Smooth muscle cell of the coronary artery (primary cell): ENCODE measurements around the gene KRTAP4-12. TPM values are rescaled to one million over a fixed set of nuclear protein-coding genes. Genes with fewer than 3 reads are reported as not detected.

Source experiments
- total RNA-seq: library from RNA; depleted of rRNA; stranded (reverse); fragments of >200 nt; gene quantifications from 2 replicates; pipeline ENCODE4 v1.2.3, GENCODE V29; 2014; ENCODE audit warnings: low replicate concordance

The KRTAP4-12 gene
- total RNA-seq: not detected in 2 replicates

DNA sequence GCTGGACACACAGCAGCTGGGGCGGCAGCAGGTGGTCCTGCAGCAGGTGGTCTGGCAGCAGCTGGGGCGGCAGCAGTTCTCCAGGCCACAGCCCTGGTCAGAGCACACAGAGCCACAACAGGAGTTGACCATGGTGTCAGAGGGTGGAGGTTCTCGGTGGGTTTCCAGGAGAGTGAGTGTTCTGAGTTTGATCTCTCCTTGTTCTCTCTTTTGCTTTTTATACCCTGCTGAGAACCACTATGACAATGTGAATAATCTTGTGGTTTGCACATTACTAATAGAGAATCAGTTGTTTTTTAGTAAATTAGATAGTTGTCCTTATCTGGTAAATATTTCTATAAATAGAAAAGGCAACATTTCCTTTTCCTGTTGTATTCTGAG lies at the start of gene KRTAP4-12:
TSS of gene KRTAP4-12 (minus strand) at position 192 of the 381 bp plus-strand sequence. CDS start at position 132, 60 bp downstream.

DNA sequence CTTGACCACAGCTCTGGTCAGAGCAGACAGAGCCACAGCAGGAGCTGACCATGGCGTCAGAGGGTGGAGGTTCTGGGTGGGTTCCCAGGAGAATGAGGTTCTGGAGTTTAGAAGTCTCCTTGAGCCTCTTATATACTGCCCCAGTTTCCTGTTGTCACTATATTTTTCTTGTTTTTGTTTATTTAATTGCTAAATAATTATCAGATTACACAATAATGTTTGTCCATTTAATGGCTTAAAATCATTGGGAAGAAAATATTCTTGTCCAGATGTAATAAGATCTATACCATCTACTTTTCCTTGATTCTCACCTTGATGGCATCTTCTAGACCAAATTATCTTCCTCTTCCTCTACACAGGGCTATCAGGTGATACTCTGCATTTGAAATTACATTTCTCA lies 44.1 kb upstream of the KRTAP4-12 start, which contains the start of gene KRTAP4-3:
TSS of gene KRTAP4-3 (minus strand) at position 101 of the 400 bp plus-strand sequence. CDS start at position 52, 49 bp downstream.

DNA sequence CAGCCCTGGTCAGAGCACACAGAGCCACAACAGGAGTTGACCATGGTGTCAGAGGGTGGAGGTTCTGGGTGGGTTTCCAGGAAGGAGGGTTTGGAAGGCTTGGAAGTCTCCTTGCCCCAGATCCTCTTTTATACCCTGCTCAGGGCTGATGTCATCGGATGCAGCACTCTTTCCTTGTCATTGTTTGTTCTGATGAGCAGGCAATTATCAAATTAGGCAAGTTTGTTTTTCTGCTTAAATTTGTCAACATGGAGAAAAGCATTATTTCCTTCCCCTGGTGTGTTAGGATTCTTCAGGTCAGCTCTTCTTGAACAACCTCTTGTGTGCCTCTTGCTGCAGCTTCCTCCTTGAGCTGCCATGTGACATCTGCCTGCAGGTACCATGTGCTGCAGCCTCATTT lies 36.7 kb upstream of the KRTAP4-12 start, which contains the start of gene KRTAP4-4:
TSS of gene KRTAP4-4 (minus strand) at position 101 of the 400 bp plus-strand sequence. CDS start at position 44, 57 bp downstream.

DNA sequence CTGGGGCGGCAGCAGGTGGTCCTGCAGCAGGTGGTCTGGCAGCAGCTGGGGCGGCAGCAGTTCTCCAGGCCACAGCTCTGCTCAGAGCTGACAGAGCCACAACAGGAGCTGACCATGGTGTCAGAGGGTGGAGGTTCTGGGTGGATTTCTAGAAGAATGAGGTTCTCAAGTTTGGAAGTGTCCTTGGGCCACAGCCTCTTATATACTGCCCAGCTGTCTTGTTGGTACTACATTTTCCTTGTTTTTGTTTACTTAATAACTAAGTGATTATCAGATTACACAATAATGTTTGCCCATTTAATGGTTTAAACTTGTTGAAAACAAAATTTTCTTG lies 25.6 kb upstream of the KRTAP4-12 start, which contains the start of gene KRTAP4-5:
TSS of gene KRTAP4-5 (minus strand) at position 174 of the 334 bp plus-strand sequence. CDS start at position 116, 58 bp downstream.

DNA sequence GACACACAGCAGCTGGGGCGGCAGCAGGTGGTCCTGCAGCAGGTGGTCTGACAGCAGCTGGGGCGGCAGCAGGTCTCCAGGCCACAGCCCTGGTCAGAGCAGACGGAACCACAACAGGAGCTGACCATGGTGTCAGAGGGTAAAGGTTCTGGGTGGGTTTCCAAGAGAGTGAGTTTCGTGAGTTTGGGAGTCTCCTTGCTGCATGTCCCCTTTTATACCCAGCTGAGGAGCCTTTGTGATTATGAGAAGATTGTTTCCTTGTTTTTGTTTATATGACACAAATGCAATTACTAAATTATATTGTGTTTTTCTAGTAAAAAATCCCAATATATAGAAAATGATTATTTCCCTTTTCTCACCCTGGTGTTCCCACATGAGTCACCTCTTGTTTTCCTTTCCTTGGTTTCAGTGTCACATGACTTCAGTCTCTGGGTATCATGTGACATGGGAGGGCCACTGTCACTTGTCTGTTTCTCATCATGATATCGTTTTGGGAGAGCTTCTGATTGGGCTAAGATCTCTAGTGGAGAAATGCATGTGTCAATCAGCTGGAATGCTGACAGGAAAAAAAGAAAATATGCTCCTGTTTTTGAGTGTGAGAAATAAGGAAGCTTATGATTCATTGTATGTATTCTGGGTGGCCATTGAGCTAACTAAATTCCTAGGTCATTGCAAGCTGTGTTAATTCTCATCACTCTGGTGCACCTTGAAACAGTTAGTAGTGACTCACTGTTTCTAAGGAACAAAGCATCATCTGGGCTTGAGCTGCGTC lies 16.6 kb upstream of the KRTAP4-12 start, which contains the start of gene KRTAP4-6:
TSS of gene KRTAP4-6 (minus strand) at position 185 of the 772 bp plus-strand sequence. CDS start at position 128, 57 bp downstream.

DNA sequence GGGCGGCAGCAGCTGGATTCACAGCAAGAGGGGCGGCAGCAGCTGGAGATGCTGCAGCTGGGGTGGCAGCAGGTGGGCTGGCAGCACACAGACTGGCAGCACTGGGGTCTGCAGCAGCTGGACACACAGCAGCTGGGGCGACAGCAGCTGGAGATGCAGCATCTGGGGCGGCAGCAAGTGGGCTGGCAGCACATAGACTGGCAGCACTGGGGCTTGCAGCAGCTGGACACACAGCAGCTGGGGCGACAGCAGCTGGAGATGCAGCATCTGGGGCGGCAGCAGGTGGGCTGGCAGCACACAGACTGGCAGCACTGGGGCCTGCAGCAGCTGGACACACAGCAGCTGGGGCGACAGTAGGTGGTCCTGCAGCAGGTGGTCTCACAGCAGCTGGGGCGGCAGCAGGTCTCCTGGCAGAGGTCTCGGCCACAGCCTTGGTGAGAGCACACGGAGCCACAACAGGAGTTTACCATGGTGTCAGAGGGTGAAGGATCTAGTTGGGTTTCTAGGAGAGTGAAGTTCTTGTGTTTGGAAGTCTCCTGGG lies 6.1 kb downstream of the KRTAP4-12 start, which contains the start of gene KRTAP4-11:
TSS of gene KRTAP4-11 (minus strand) at position 528 of the 541 bp plus-strand sequence. CDS start at position 470, 58 bp downstream.

DNA sequence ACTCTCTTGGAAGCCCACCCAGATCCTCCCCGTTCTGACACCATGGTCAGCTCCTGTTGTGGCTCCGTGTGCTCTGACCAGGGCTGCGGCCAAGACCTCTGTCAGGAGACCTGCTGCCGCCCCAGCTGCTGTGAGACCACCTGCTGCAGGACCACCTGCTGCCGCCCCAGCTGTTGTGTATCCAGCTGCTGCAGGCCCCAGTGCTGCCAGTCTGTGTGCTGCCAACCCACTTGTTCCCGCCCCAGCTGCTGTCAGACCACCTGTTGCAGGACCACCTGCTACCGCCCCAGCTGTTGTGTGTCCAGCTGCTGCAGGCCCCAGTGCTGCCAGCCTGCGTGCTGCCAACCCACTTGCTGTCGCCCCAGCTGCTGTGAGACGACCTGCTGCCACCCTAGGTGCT lies 18.6 kb downstream of the KRTAP4-12 start, which contains the start of gene KRTAP4-9:
TSS of gene KRTAP4-9 (plus strand) at position 43 of the 400 bp plus-strand sequence. CDS start at position 43, 0 bp downstream.

DNA sequence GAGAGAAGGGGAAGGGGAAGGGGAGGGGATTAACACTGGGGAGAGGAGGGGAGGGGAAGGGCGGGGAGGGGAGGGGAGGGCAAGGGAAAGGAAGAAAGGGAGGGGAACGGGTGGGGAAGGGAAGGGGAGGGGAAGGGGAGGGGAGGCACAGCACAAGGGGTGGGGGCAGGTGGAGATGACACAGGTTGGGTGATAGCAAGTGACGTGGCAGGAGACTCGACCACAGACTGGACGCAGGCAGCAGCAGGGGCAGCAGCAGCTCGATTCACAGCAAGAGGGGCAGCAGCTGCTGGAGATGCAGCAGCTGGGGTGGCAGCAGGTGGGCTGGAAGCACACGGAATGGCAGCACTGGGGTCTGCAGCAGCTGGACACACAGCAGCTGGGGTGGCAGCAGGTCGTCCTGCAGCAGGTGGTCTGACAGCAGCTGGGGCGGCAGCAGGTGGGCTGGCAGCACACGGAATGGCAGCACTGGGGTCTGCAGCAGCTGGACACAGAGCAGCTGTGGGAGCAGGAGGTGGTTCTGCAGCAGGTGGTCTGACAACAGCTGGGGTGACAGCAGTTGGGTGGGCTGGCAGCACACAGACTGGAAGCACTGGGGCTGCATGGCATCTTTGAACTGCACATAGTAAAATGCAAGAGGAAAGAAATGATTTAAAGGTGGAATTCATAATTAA lies 22.3 kb downstream of the KRTAP4-12 start, which contains the start of gene KRTAP4-16:
TSS of gene KRTAP4-16 (minus strand) at position 624 of the 674 bp plus-strand sequence. CDS start at position 624, 0 bp downstream.

DNA sequence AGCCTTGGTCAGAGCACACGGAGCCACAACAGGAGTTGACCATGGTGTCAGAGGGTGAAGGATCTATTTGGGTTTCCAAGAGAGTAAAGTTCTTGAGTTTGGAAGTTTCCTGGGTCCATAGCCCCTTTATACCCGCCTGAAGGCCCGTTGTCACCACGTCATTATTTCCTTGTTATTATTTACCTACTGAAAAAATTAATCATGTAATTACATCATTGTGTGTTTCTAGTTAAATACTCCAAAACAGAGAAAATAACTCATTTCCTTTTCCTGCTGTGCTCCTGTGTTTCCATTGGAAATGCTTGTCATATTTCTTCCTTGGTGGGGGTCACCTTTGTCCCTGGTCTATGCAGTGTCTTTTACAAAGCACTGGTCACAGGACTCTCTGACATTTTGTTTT lies 25.9 kb downstream of the KRTAP4-12 start, which contains the start of gene KRTAP4-8:
TSS of gene KRTAP4-8 (minus strand) at position 101 of the 400 bp plus-strand sequence. CDS start at position 43, 58 bp downstream.

GRCh38 chr17:41084100-41084856 lies 39.7 kb downstream of the KRTAP4-12 start, which contains the start of gene KRTAP4-7:
Gene KRTAP4-7, plus strand, starts transcription at chr17:41084150. Its CDS starts 57 bp downstream, at chr17:41084207.

Other genes starting within 250 kb of the KRTAP4-12 start
- gene KRT20, start 238.9 kb downstream of the KRTAP4-12 start, total RNA-seq: not detected in 2 replicates
- gene KRT23, start 186.5 kb downstream of the KRTAP4-12 start, total RNA-seq: not detected in 2 replicates
- gene KRT39, start 157.2 kb downstream of the KRTAP4-12 start, total RNA-seq: 0.12 TPM in 1 of 2 replicates, not detected in the other
- not detected in 2 replicates for gene KRT40, start 139.9 kb downstream of the KRTAP4-12 start, total RNA-seq
- not detected in 2 replicates for gene KRTAP3-3, start 130.0 kb downstream of the KRTAP4-12 start, total RNA-seq
- not detected in 2 replicates for gene KRTAP3-2, start 124.3 kb downstream of the KRTAP4-12 start, total RNA-seq
- gene KRTAP3-1, start 115.1 kb downstream of the KRTAP4-12 start, total RNA-seq: not detected in 2 replicates
- gene KRTAP1-5, start 97.0 kb downstream of the KRTAP4-12 start, total RNA-seq: not detected in 2 replicates
- gene KRTAP1-4, start 94.0 kb downstream of the KRTAP4-12 start, total RNA-seq: not detected in 2 replicates
- not detected in 2 replicates for gene KRTAP1-3, start 89.3 kb downstream of the KRTAP4-12 start, total RNA-seq
- gene KRTAP1-1, start 82.7 kb downstream of the KRTAP4-12 start, total RNA-seq: not detected in 2 replicates
- not detected in 2 replicates for gene KRTAP2-1, start 76.9 kb downstream of the KRTAP4-12 start, total RNA-seq
- gene KRTAP2-2, start 69.0 kb downstream of the KRTAP4-12 start, total RNA-seq: not detected in 2 replicates
- gene KRTAP2-3, start 64.1 kb downstream of the KRTAP4-12 start, total RNA-seq: not detected in 2 replicates
- gene KRTAP2-4, start 58.3 kb downstream of the KRTAP4-12 start, total RNA-seq: not detected in 2 replicates
- not detected in 2 replicates for gene KRTAP4-7, start 40.0 kb downstream of the KRTAP4-12 start, total RNA-seq
- not detected in 2 replicates for gene KRTAP4-8, start 26.0 kb downstream of the KRTAP4-12 start, total RNA-seq
- not detected in 2 replicates for gene KRTAP4-16, start 22.0 kb downstream of the KRTAP4-12 start, total RNA-seq
- gene KRTAP4-9, start 18.8 kb downstream of the KRTAP4-12 start, total RNA-seq: not detected in 2 replicates
- gene KRTAP4-11, start 5.8 kb downstream of the KRTAP4-12 start, total RNA-seq: not detected in 2 replicates
- gene KRTAP4-6, start 16.4 kb upstream of the KRTAP4-12 start, total RNA-seq: not detected in 2 replicates
- not detected in 2 replicates for gene KRTAP4-5, start 25.6 kb upstream of the KRTAP4-12 start, total RNA-seq
- gene KRTAP4-4, start 36.6 kb upstream of the KRTAP4-12 start, total RNA-seq: not detected in 2 replicates
- not detected in 2 replicates for gene KRTAP4-3, start 44.0 kb upstream of the KRTAP4-12 start, total RNA-seq
- not detected in 2 replicates for gene KRTAP4-2, start 54.0 kb upstream of the KRTAP4-12 start, total RNA-seq
- not detected in 2 replicates for gene KRTAP4-1, start 60.7 kb upstream of the KRTAP4-12 start, total RNA-seq
- gene KRTAP9-1, start 65.7 kb upstream of the KRTAP4-12 start, total RNA-seq: not detected in 2 replicates
- not detected in 2 replicates for gene KRTAP9-2, start 102.5 kb upstream of the KRTAP4-12 start, total RNA-seq
- gene KRTAP9-3, start 108.3 kb upstream of the KRTAP4-12 start, total RNA-seq: not detected in 2 replicates
- not detected in 2 replicates for gene KRTAP9-8, start 113.8 kb upstream of the KRTAP4-12 start, total RNA-seq
- not detected in 2 replicates for gene KRTAP9-4, start 125.5 kb upstream of the KRTAP4-12 start, total RNA-seq
- not detected in 2 replicates for gene KRTAP9-9, start 131.2 kb upstream of the KRTAP4-12 start, total RNA-seq
- not detected in 2 replicates for gene KRTAP9-6, start 141.2 kb upstream of the KRTAP4-12 start, total RNA-seq
- not detected in 2 replicates for gene KRTAP9-7, start 151.5 kb upstream of the KRTAP4-12 start, total RNA-seq
- not detected in 2 replicates for gene KRTAP29-1, start 178.7 kb upstream of the KRTAP4-12 start, total RNA-seq
- gene KRTAP16-1, start 185.1 kb upstream of the KRTAP4-12 start, total RNA-seq: not detected in 2 replicates
- gene KRTAP17-1, start 191.5 kb upstream of the KRTAP4-12 start, total RNA-seq: not detected in 2 replicates
- gene KRT33A, start 226.6 kb upstream of the KRTAP4-12 start, total RNA-seq: not detected in 2 replicates
- gene KRT33B, start 245.6 kb upstream of the KRTAP4-12 start, total RNA-seq: not detected in 2 replicates